HepG2 (cell line): ENCODE results near the gene MRS2. TPM values are rescaled to one million over a fixed set of nuclear protein-coding genes. Genes with fewer than 3 reads are reported as not detected.

Source experiments
- ARNT ChIP-seq: fragments of 450-650 bp; IDR thresholded peaks from 2 replicates; pipeline ENCODE4 v1.6.1; 2017
- FOXC1 ChIP-seq: sonication (generic); formaldehyde crosslinking; IDR thresholded peaks from 2 replicates; pipeline ENCODE4 v1.8.0; 2022; ENCODE audit warnings: mild to moderate bottlenecking, missing genetic modification reagents, borderline replicate concordance
- FOXO4 ChIP-seq: sonication (generic); formaldehyde crosslinking; conservative IDR thresholded peaks from 2 replicates; pipeline ENCODE4 v1.8.1; 2023; ENCODE audit warnings: missing genetic modification reagents
- HIVEP1 ChIP-seq: sonication (generic); formaldehyde crosslinking; IDR thresholded peaks from 2 replicates; pipeline ENCODE4 v1.4.0; 2020; ENCODE audit warnings: mild to moderate bottlenecking, missing genetic modification reagents
- HMG20B ChIP-seq: conservative IDR thresholded peaks from 2 replicates; pipeline ENCODE4 v1.6.1; 2016; ENCODE audit warnings: missing genetic modification reagents, missing compliant biosample characterization
- IKZF5 ChIP-seq: IDR thresholded peaks from 2 replicates; pipeline ENCODE4 v1.6.1; 2018; ENCODE audit warnings: missing genetic modification reagents, mild to moderate bottlenecking, missing compliant biosample characterization
- MEF2D ChIP-seq: sonication (generic); formaldehyde crosslinking; IDR thresholded peaks from 2 replicates; pipeline ENCODE4 v1.5.1; 2020; ENCODE audit warnings: mild to moderate bottlenecking, missing genetic modification reagents
- PAX8 ChIP-seq: sonication (generic); formaldehyde crosslinking; IDR thresholded peaks from 2 replicates; pipeline ENCODE4 v1.8.0; 2022; ENCODE audit warnings: mild to moderate bottlenecking, missing genetic modification reagents, borderline replicate concordance
- TARDBP ChIP-seq: sonication (generic); formaldehyde crosslinking; IDR thresholded peaks from 2 replicates; pipeline ENCODE4 v1.8.0; 2022; ENCODE audit warnings: mild to moderate bottlenecking, missing genetic modification reagents
- ZNF407 ChIP-seq: sonication (generic); formaldehyde crosslinking; IDR thresholded peaks from one replicate; pipeline ENCODE4 v1.5.1; 2020; ENCODE audit warnings: mild to moderate bottlenecking, missing genetic modification reagents; ENCODE audit errors: not compliant biosample characterization
- ZNF414 ChIP-seq: sonication (generic); formaldehyde crosslinking; IDR thresholded peaks from 2 replicates; pipeline ENCODE4 v1.5.0; 2020; ENCODE audit warnings: missing genetic modification reagents
- ZNF546 ChIP-seq: sonication (generic); formaldehyde crosslinking; conservative IDR thresholded peaks from 2 replicates; pipeline ENCODE4 v1.8.1; 2023; ENCODE audit warnings: mild to moderate bottlenecking, missing genetic modification reagents
- ZNF552 ChIP-seq: sonication (generic); formaldehyde crosslinking; IDR thresholded peaks from 2 replicates; pipeline ENCODE4 v1.9.0; 2022; ENCODE audit warnings: missing genetic modification reagents, mild to moderate bottlenecking, borderline replicate concordance
- ZNF704 ChIP-seq: sonication (generic); formaldehyde crosslinking; IDR thresholded peaks from 2 replicates; pipeline ENCODE4 v1.8.1; 2023; ENCODE audit warnings: mild to moderate bottlenecking, inconsistent platforms, moderate library complexity, missing genetic modification reagents, borderline replicate concordance
- ZNF766 ChIP-seq: sonication (generic); formaldehyde crosslinking; IDR thresholded peaks from 2 replicates; pipeline ENCODE4 v1.5.0; 2020; ENCODE audit warnings: missing genetic modification reagents, borderline replicate concordance
- ZSCAN20 ChIP-seq: sonication (generic); formaldehyde crosslinking; IDR thresholded peaks from 2 replicates; pipeline ENCODE4 v1.4.0; 2020; ENCODE audit warnings: missing genetic modification reagents, mild to moderate bottlenecking, borderline replicate concordance
- polyA plus RNA-seq, 8 experiments: library from polyadenylated mRNA; depleted of rRNA in 3 of 8; stranded (reverse) in 7 of 8; unstranded in 1 of 8; fragments of >200 nt; fragmentation: Illumina TruSeq in 4 of 8; extraction: Trizol in 4 of 8; gene quantifications; 2 replicates each; pipeline versions ENCODE4 v1.2.1 to v1.2.3, GENCODE V29; 2011 to 2016; ENCODE audit warnings: low read depth in 4 of 8, missing spikeins in 1 of 8, mixed read lengths in 1 of 8; ENCODE audit not compliant: insufficient read depth in 1 of 8
- total RNA-seq, 5 experiments: library from RNA; depleted of rRNA; stranded (reverse); fragments of >200 nt; fragmentation: Illumina TruSeq; extraction: Trizol; gene quantifications; 2 replicates each; pipeline ENCODE4 v1.2.3, GENCODE V29; 2016; ENCODE audit warnings: low read depth in 1 of 5

The MRS2 gene
- total and polyA plus RNA-seq, 2 of the 13 experiments (the other 11 are each of a cell fraction or from before 2014, with no cell fraction given): 31.1 to 83.8 TPM

- no peak for TF ChIP-seq ZNF704 (CRISPR knock-in tag)
- no peak for TF ChIP-seq ZNF766 (CRISPR knock-in tag)
- 0 out of 2 replicates have a peak, but pooled peaks have one; percentile 23 for TF ChIP-seq ZNF552 (CRISPR knock-in tag)
- TF ChIP-seq IKZF5 (CRISPR knock-in tag): peak; percentile 86
- TF ChIP-seq ZNF546 (CRISPR knock-in tag): no peak
- TF ChIP-seq FOXC1 (CRISPR knock-in tag): peak; percentile 55; the same call in 1 of the 2 replicates
- peak; percentile 98 for TF ChIP-seq ZNF414 (CRISPR knock-in tag)
- no peak for TF ChIP-seq PAX8 (CRISPR knock-in tag)
- peak; percentile 87 for TF ChIP-seq HMG20B
- TF ChIP-seq ZSCAN20 (CRISPR knock-in tag): no peak
- TF ChIP-seq TARDBP: peak; percentile 90; the same call in 1 of the 2 replicates
- no peak for TF ChIP-seq HIVEP1 (CRISPR knock-in tag)
- no peak for TF ChIP-seq FOXO4 (CRISPR knock-in tag)
- TF ChIP-seq ZNF407 (CRISPR knock-in tag): no peak
- TF ChIP-seq MEF2D (CRISPR knock-in tag): peak; percentile 86
- no peak for TF ChIP-seq ARNT
These were observed 17.0 kb upstream of the MRS2 start (continued) for GRCh38 chr6:24385536-24386269.
